Smooth muscle cell of the brain vasculature (primary cell): ENCODE data around the gene SLC6A6.

Source experiments
- DNase-seq: peaks from one replicate; pipeline ENCODE4 v3.0.0-alpha.2; 2012; ENCODE audit warnings: low read depth, low spot score

SLC6A6 gene

DNA sequence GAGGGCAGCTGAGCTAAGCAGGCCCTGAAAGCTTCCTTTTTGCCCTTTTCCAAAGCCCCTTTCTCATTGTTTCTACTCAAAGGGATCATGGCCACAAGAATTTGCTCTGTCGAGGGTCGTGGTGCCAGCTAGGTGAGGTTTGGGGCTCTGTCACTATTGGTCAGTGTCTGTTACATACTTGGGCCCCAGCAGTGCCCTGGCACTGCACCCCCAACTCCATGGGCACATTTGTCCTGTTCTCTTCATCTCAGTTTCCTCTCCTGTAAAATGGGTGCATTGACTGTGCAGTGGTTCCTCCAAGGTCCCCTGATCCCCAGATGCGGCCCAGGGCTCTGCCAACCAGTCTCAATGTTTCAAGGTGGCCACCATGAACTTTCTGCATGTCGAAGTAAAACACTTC is 62.1 kb downstream of the SLC6A6 start:
- DNase-seq: no peak

- no peak for DNase-seq
Measured at GRCh38 chr3:14465425-14465824, 63.0 kb downstream of the SLC6A6 start.

- no peak for DNase-seq
Measured at GRCh38 chr3:14466179-14466903, 63.9 kb downstream of the SLC6A6 start.

DNA sequence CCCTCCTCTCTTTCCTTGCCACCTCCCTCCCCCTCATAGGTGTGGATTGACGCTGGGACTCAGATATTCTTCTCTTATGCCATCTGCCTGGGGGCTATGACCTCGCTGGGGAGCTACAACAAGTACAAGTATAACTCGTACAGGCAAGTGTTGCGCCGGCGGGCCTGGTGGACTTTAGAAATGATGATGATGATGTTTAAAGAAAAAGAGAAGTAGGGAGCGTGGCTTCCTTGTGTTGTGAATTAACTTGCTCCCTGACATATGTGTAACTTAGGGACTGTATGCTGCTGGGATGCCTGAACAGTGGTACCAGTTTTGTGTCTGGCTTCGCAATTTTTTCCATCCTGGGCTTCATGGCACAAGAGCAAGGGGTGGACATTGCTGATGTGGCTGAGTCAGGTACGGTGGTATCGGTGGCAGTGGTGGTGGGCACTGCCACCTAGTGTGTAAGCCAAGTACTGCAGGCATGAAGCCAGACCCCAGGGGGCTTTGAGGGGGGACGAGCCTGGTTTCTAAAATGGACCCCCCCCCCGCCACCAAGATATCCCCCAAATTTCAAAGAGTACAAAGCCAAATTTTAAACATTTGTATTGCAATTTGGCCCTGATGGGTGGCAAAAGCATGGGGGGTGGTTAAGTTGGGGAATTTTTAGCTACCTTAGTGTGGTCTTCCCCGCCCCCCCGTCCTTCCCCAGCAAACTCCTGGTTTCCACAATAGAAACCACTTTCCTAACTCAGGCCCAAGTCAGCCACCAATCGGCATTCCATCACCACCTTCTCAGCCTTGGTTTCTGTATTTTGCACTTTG is 65.6 kb downstream of the SLC6A6 start:
- DNase-seq: no peak

- no peak for DNase-seq
Measured at GRCh38 chr3:14468621-14468981, 66.2 kb downstream of the SLC6A6 start.

DNA sequence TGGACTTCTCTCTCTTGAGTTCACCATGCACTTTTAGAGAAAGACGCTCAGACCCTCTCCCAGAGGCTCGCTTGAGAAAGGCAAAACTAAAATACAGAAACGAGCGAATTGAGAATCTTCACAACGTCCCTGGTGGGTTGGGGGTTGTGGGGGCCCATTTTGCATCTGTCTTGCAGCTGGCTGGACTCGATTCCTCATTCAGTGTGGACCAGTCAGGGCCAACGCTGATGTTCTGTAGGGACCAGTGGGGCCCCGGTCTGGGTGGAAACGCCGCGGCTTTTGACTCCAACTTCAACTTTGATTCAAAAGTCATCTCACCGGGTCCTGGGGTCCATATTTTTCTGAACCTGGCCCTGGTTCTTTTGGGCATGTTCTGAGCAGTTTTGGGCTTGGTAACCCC is 68.1 kb downstream of the SLC6A6 start:
- no peak for DNase-seq

- no peak for DNase-seq
Measured at GRCh38 chr3:14471016-14471415, 68.6 kb downstream of the SLC6A6 start.

DNA sequence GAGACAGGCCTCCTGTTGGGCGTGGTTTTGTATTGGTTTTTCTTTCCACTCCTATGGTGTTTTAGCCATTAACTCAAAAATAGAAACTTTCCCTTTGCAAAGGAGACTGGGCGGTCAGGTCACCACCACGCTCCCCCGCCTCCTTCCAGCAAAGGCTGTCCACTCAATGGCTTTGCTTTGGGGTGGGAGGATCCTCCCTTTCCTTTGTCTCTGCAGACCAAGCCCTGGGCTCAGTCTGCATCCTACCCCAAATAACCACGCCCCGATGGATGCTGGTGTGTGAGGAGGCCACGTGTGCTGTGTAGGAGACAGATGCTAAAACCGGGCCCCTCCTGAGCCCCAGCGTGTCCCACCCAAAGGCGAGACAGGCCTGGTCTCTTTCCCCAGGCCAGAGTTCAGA is 69.3 kb downstream of the SLC6A6 start:
- no peak for DNase-seq

GRCh38 chr3:14472471-14473351 is 70.3 kb downstream of the SLC6A6 start:
- no peak for DNase-seq

DNA sequence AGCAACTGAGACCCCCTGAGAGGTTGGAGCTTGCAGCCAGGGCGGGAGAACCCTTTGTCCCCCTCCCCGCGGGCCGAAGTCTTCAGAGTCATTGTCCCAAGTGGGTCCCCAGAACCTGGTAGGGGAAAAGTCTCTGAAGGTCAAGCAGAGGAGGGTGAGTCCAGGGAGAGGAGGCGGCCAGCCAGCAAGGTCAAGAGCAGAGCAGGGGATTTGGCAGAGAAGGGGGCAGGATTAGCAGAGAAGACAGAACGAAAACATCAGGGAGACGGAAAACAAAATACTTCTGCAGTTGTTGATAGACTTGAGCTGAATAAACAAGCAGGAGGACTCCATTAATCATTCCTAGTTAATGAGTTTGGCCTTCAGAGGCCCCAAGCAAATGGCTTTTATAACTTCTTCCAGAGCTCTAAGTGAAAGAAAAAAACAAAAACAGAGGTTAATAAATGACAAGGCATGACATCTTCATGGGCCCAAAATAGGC is 71.0 kb downstream of the SLC6A6 start:
- DNase-seq: no peak

- no peak for DNase-seq
Measured at GRCh38 chr3:14474363-14475081, 72.1 kb downstream of the SLC6A6 start.

DNA sequence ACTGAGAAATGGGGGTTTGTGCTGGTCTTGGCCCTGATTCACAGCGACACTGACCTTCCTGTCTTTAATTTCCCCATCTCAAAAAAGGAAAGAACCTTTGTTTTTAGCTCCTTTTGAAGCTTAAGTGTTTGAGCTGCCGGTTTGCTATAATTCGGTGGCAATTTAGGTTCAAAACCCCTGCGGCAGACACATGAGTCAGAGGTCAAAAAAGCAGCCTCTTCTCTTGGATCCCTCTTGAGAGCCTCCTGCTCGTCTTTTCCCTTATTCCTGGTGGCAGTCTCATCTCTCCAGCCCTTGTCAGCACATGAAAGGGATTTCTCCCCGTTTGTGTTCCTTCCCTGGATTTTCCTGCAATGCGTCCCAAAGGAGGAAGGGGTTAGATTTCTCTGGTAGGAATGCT is 73.2 kb downstream of the SLC6A6 start:
- no peak for DNase-seq

DNA sequence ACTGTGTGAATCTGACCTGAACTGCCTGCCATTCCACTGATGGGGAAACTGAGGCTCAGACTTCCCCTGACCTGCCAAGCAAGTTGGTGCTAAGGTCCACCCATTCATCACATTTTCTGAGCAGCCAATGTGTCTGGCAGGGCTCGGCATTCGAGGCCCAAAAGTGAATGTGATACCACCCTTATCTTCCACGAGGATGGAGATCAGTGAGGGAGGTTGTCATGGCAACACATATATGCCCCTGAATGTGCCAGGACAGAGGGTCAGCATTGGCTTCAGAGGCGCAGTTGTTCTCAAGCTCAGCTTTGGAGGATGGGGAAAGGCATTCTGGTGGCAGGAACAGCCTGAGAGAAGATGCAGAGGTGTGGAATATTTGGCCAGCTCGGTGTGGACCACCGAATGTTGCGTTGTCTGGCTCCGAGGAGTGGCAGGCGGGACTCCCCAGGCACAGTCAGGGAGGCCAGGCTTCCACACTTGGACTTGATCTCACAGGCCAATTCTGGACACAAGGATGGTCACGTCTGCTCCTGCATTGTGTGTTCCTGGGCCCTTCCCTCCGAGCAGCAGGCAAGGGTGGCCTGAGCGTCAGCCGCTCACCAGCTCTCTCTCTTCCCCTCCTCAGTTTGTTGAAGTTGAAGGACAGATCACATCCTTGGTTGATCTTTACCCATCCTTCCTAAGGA is 74.3 kb downstream of the SLC6A6 start:
- DNase-seq: no peak

- no peak for DNase-seq
Measured at GRCh38 chr3:14477311-14477935, 75.0 kb downstream of the SLC6A6 start.

GRCh38 chr3:14478956-14479550 is 76.6 kb downstream of the SLC6A6 start:
- DNase-seq: no peak

- DNase-seq: no peak
Measured at GRCh38 chr3:14479591-14479990, 77.2 kb downstream of the SLC6A6 start.

DNA sequence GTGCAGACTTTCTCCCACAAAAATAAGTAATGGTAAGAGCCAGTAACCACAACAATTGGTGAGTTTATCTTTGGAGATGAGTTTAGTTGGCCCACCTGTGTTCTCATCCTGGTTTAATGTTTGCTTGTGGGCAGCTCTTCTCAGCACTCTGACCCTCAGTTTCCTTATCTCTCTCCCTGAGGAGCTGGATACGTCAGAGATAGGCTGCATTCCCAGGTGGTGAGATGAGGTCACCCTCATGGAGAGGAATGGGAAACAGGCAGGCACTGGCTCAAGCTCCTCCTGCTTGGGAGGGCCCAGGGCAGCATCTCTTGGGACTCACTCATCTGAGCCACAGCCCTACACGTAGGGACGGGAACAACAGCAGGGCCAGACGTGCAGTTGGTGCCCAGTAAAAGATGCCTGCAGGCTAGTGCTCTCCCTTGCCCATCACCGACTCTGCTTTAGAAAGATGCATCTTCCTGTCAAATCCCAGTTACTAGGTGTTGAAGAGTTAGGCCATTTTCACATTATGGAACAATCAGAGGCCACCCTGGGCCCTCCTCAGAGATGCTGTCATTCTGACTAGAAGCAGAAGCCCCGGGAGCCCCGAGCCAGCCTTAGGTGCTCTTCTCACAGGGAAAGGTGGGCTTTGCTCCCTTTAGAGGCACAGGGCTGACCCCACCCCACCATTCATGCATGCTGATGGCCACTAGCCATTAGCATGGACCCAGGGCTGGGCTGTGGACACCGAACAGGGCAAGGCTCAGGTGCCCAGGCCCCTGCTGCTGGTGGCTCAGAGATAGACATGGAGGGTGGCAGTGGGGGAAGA is 78.0 kb downstream of the SLC6A6 start:
- no peak for DNase-seq

- DNase-seq: no peak
Measured at GRCh38 chr3:14481018-14481645, 78.7 kb downstream of the SLC6A6 start.

DNA sequence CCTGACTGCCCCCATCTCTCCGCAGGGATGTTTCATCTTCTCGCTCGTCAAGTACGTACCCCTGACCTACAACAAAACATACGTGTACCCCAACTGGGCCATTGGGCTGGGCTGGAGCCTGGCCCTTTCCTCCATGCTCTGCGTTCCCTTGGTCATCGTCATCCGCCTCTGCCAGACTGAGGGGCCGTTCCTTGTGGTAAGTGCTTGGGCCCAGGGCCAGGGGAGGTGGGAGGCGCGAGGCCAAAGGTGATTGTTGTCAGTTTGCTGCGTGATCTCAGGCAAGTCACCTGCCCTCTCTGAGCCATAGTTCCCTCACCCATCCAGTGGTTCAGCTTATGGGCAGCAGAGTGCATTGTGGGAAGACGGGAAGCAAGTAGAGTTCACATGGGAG is 79.2 kb downstream of the SLC6A6 start:
- no peak for DNase-seq
